ENCODE data around the gene ITGAL. TPM values are rescaled to one million over a fixed set of nuclear protein-coding genes. Genes with fewer than 3 reads are reported as not detected.
"Not testable (repeated sequence)": the region's sequence is repeated elsewhere in the genome, so short reads cannot be mapped to it uniquely, and the experiment has no call there.

Gene ITGAL
- polyA plus RNA-seq, 1 donor: 3.8 TPM

DNA sequence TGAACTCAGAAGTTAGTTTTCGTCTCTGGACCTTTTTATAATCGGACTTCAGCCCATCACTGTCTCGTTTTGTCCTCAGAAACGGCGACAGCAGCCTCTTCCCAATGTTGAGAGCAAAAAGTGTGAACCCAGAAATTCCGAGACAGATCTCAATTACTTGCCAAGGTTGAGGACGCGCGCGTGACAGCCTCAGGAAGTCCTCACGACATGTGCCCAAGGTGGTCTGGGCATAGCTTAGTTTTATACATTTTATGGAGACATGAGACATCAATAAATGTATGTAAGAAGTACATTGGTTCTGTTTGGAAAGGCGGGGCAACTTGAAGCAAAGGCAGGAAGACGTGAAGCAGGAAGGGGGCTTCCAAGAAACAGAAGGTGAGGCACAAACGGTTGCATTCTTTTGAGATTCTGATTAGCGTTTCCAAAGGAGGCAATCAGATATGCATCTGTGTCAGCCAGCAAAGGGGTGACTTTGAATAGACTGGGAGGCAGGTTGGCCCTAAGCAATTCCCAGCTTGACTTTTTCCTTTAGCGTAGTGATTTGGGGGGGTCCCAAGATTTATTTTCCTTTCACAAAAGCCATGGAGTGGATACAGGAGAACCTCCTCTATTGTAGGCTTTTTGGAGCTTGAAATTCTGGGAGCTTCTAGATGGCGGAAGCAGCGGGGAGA is 62.7 kb downstream of the ITGAL start:
- H3K9me3 ChIP-seq (ENCODE audit: control insufficient read depth, low read depth, low read length): peaks cover 4% of the 10 kb centered on the region
- no peak for DNase-seq
- WGBS (ENCODE audit: insufficient coverage, low lambda C conversion rate): 0% methylated on average over 1 of the region's 18 CpGs
- peaks cover 25% of the 10 kb centered on the region for H3K36me3 ChIP-seq (ENCODE audit: control insufficient read depth, insufficient read depth, low read length)
- H3K4me3 ChIP-seq (ENCODE audit: low read length): peak overlapping the region; percentile 79
- peaks cover 42% of the 10 kb centered on the region for H3K4me1 ChIP-seq (ENCODE audit: control insufficient read depth, insufficient read depth, low read length)
- H3K27ac ChIP-seq (ENCODE audit: low read length): peak overlapping the region; percentile 95
- H3K27me3 ChIP-seq (ENCODE audit: control insufficient read depth, insufficient read depth, low read length): no peaks in the 10 kb centered on the region

DNA sequence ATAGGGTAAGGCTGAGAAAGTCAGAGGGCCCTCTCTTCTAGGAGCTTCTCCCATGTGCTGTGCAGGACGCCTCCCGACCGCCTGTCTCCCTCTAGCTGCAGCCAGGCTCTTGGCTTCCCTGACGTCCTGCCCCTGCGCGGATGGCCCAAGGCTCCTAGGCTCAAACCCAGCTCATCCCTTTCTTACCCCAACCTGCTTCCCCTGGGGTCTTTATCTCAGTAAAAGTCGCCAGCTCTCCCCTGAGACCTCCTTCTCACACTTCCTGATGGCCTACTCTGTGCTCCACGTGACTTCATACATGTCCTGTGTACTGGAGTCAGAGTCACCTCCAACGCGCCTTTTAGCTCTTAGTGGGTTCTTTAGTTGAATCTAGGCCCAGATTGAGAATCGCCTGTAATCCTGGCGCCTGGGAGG is 63.2 kb downstream of the ITGAL start:
- 100% methylated on average over 1 of the region's 12 CpGs for WGBS (ENCODE audit: insufficient coverage, low lambda C conversion rate)
- H3K4me3 ChIP-seq (ENCODE audit: low read length): peak overlapping the region; percentile 79
- peak overlapping the region; percentile 95 for H3K27ac ChIP-seq (ENCODE audit: low read length)
- DNase-seq: peak; percentile 82 to 86
- peaks cover 22% of the 10 kb centered on the region for H3K36me3 ChIP-seq (ENCODE audit: control insufficient read depth, insufficient read depth, low read length)
- peaks cover 4% of the 10 kb centered on the region for H3K9me3 ChIP-seq (ENCODE audit: control insufficient read depth, low read depth, low read length)
- H3K4me1 ChIP-seq (ENCODE audit: control insufficient read depth, insufficient read depth, low read length): peaks cover 42% of the 10 kb centered on the region
- no peaks in the 10 kb centered on the region for H3K27me3 ChIP-seq (ENCODE audit: control insufficient read depth, insufficient read depth, low read length)

DNA sequence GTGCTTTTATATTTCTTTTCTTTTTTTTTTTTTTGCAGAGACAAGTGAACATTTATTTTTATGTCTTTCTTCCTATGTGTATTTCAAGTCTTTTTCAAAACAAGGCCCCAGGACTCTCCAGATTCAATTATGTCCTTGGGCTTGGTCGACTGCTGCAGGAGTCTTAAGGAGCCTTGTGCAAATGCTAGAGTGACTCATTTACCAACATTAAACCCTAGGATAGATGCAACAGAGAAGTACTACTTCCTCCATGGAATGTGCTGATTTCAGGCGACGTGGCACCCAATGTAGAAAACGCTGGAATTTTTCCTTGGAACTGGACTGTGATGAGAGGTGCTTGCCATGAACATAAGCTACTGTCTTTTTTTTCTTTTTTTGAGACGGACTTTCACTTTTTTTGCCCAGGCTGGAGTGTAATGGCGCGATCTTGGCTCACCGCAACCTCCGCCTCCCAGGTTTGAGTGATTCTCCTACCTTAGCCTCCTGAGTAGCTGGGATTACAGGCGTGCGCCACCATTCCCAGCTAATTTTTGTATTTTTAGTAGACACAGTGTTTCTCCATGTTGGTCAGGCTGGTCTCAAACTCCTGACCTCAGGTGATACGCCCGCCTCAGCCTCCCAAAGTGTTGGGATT is 64.0 kb downstream of the ITGAL start:
- DNase-seq; H3K4me3 ChIP-seq (ENCODE audit: low read length); H3K9me3 ChIP-seq (ENCODE audit: control insufficient read depth, low read depth, low read length); H3K27me3 ChIP-seq (ENCODE audit: control insufficient read depth, insufficient read depth, low read length): not testable (repeated sequence)
- 83% methylated on average over 1 of the region's 13 CpGs for WGBS (ENCODE audit: insufficient coverage, low lambda C conversion rate)
- H3K36me3 ChIP-seq (ENCODE audit: control insufficient read depth, insufficient read depth, low read length): peaks cover 14% of the 10 kb centered on the region
- H3K4me1 ChIP-seq (ENCODE audit: control insufficient read depth, insufficient read depth, low read length): peaks cover 41% of the 10 kb centered on the region
- H3K27ac ChIP-seq (ENCODE audit: low read length): peak overlapping the region; percentile 95

DNA sequence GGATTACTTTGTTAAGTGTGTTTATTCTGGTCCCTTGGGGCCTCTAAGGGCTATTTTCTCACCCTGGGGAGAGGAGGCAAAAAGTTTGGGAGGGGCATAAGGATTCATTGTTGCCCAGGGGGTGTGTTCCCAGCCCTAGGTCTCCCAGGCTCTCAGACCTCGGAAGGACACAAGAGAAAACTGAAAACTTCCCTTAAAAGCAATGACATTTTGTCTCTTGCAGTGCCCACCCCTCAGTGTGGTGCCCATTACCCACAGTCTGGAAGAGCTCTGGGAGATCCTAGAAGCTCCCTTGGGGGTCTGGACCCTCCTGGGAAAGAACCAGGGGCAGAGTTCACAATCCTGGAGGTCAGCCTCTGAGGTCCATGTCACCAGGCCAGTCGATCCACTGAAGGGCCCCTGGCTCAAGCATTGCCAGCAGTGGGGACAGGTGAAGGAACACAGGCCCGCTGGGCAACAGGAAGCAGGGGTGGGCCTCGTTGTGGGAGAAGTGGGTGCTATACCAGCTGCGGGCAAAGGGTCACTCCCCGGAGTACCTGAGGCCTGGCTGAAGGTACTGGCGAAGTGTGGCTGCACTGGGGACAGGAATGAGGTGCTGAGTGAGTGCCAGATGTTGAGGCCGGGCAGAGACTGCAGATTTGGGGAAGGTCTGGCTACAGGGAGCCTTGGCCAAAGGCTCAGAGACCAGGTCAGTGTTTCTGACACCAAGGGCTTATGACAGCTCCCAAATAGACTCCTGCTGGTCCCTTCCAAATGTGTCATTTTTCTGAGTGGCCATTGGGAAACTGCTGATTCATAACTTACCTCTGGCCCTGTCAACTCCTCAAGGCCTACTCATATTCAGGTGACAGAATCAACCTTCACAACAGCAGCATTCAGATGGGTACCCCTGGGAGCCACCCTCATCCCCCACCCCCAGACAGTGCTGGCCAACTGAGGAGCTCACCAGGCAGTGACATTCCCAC is 66.7 kb downstream of the ITGAL start:
- H3K9me3 ChIP-seq (ENCODE audit: control insufficient read depth, low read depth, low read length): no peaks in the 10 kb centered on the region
- peak overlapping the region; percentile 86 for H3K27ac ChIP-seq (ENCODE audit: low read length)
- H3K36me3 ChIP-seq (ENCODE audit: control insufficient read depth, insufficient read depth, low read length): no peaks in the 10 kb centered on the region
- no CpG with 5 or more reads among the region's 8 CpGs for WGBS (ENCODE audit: insufficient coverage, low lambda C conversion rate)
- H3K4me3 ChIP-seq (ENCODE audit: low read length): no peak overlapping the region
- H3K4me1 ChIP-seq (ENCODE audit: control insufficient read depth, insufficient read depth, low read length): peaks cover 54% of the 10 kb centered on the region
- H3K27me3 ChIP-seq (ENCODE audit: control insufficient read depth, insufficient read depth, low read length): no peaks in the 10 kb centered on the region
- peak in 1 of 2 donors; percentile 55 for DNase-seq

DNA sequence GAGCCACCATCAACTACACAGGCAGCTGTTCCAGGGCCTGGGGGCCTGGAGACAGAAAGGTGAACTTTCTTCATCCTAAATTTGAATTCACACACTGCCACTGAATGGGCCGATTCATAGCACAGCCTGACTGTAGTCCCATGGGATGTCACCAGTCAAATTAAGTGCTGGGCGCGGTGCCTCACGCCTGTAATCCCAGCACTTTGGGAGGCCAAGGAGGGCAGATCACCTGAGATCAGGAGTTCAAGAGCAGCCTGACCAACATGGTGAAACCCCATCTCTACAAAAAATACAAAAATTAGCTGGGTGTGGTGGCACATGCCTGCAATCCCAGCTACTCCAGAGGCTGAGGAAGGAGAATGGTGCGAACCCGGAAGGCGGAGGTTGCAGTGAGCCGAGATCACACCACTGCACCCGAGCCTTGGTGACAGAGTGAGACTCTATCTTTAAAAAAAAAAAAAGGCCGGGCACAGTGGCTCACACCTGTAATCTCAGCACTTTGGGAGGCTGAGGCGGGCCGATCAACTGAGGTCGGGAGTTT is 67.5 kb downstream of the ITGAL start:
- Histone ChIP-seq H3K27ac (ENCODE audit: low read length) (peak overlapping the region; percentile 86), H3K4me1 (ENCODE audit: control insufficient read depth, insufficient read depth, low read length) (peaks cover 62% of the 10 kb centered on the region)
- not testable (repeated sequence) for H3K36me3 ChIP-seq (ENCODE audit: control insufficient read depth, insufficient read depth, low read length); H3K27me3 ChIP-seq (ENCODE audit: control insufficient read depth, insufficient read depth, low read length); H3K9me3 ChIP-seq (ENCODE audit: control insufficient read depth, low read depth, low read length); DNase-seq; H3K4me3 ChIP-seq (ENCODE audit: low read length)
- WGBS (ENCODE audit: insufficient coverage, low lambda C conversion rate): no CpG with 5 or more reads among the region's 13 CpGs

DNA sequence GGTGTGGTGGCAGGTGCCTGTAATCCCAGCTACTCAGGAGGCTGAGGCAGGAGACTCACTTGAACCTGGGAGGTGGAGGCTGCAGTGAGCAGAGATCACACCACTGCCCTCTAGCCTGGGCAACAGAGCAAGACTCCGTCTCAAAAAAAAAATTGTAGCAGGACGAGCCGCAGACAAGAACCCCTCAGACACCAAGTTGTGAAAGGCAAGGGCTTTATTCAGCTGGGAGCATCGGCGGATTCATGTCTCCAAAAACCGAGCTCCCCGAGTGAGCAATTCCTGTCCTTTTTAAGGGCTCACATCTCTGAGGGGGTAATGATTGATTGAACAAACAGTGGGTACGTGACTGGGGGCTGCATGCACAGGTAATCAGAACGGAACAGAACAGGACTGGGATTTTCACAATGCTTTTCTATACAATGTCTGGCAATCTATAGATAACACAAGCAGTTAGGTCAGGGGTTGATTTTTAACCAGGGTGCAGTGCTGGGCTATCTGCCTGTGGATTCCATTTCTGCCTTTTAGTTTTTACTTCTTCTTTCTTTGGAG is 68.4 kb downstream of the ITGAL start:
- DNase-seq: peak; percentile 60 to 80
- WGBS (ENCODE audit: insufficient coverage, low lambda C conversion rate): no CpG with 5 or more reads among the region's 9 CpGs
- H3K4me3 ChIP-seq (ENCODE audit: low read length); H3K9me3 ChIP-seq (ENCODE audit: control insufficient read depth, low read depth, low read length); H3K27me3 ChIP-seq (ENCODE audit: control insufficient read depth, insufficient read depth, low read length); H3K36me3 ChIP-seq (ENCODE audit: control insufficient read depth, insufficient read depth, low read length): not testable (repeated sequence)
- Histone ChIP-seq H3K4me1 (ENCODE audit: control insufficient read depth, insufficient read depth, low read length) (peaks cover 57% of the 10 kb centered on the region), H3K27ac (ENCODE audit: low read length) (peak overlapping the region; percentile 86)

DNA sequence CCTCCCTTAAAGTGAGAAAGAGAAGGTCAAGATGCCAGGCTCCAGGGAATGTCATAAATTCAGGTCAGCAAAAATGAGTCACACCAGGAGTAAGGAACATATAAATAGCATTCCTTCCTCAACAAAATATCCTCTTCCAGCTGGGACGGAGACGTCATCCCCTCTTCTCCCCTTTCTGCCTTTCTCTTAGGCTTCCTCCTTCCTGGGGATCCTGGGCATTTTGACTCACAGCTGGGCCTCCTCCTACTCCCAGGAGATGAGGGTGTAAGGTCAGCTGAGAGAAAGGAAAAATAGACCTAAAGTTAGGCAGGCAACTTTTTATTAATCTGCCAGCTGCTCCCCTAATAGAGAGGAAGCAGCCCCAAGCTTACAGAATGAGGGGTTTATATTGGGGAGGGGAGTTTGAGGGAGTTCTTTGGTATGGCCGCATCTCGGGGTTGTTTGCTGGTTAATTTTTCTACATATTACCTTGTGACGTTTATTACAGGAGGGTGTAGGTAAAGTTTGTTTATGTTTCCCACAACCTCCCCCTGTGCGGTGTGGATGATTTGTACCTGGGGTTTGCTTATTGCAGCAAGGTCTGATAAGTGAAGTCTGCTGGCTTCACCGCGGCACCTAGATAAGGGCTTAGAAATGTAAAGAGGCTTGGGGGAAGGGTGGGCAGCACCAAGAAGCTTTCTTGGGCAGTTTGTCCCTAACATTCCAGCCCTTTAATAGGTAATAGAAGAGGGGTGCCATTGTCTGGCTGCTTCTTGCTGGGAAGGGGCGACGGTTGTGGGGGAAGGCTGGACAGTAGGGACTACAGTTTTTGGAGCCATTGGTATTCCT is 69.2 kb downstream of the ITGAL start:
- H3K27ac ChIP-seq (ENCODE audit: low read length): peak overlapping the region; percentile 86
- DNase-seq: peak; percentile 80 to 91
- WGBS (ENCODE audit: insufficient coverage, low lambda C conversion rate): no CpG with 5 or more reads among the region's 10 CpGs
- no peaks in the 10 kb centered on the region for H3K36me3 ChIP-seq (ENCODE audit: control insufficient read depth, insufficient read depth, low read length)
- H3K9me3 ChIP-seq (ENCODE audit: control insufficient read depth, low read depth, low read length): no peaks in the 10 kb centered on the region
- peak overlapping the region; percentile 28 for H3K4me3 ChIP-seq (ENCODE audit: low read length)
- no peaks in the 10 kb centered on the region for H3K27me3 ChIP-seq (ENCODE audit: control insufficient read depth, insufficient read depth, low read length)
- H3K4me1 ChIP-seq (ENCODE audit: control insufficient read depth, insufficient read depth, low read length): peaks cover 57% of the 10 kb centered on the region

DNA sequence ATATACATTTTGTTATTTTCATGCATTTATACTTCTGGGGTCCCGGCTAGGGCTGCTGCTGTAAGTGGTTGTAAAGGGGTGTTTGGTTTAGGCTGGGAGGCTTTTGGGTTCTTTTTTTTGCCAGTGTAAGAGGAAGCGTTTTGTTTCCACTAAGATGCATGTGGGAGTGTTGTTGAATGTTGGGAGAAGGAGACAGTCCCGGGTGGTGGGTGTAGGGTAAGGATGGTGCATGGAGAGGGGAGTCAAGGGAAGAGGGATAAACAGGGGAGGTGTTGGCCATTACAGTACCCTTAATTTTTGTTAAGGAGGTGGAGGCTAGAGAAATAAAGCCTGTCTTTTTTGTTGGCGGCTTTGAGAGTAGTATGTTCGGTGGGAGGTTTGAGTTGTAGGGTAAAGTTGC is 70.5 kb downstream of the ITGAL start:
- peaks cover 5% of the 10 kb centered on the region for H3K9me3 ChIP-seq (ENCODE audit: control insufficient read depth, low read depth, low read length)
- no peaks in the 10 kb centered on the region for H3K27me3 ChIP-seq (ENCODE audit: control insufficient read depth, insufficient read depth, low read length)
- no peaks in the 10 kb centered on the region for H3K36me3 ChIP-seq (ENCODE audit: control insufficient read depth, insufficient read depth, low read length)
- WGBS (ENCODE audit: insufficient coverage, low lambda C conversion rate): 80% methylated on average over 1 of the region's 5 CpGs
- peak overlapping the region; percentile 86 for H3K27ac ChIP-seq (ENCODE audit: low read length)
- peak overlapping the region; percentile 23 for H3K4me3 ChIP-seq (ENCODE audit: low read length)
- H3K4me1 ChIP-seq (ENCODE audit: control insufficient read depth, insufficient read depth, low read length): peaks cover 62% of the 10 kb centered on the region
- DNase-seq: no peak

DNA sequence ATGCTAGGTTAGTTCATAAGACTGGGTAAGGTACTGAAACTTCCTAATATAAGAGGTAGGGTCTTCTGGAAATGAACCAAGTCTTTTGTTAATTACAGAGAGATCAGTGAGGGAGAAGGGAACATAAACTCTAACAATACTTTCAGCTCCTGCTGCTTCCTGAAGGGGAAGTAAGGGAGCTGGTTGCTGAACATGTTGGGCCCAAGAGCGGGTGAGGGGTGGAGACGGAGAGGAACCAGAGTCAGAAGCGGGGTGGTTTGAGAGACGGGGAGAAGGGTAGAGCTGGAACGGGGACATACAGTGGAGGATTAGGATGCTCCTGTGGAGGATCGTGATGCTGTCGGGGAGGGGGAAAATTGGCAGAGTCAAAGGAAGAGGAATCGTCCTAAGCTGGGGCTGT is 73.6 kb downstream of the ITGAL start:
- Histone ChIP-seq H3K27me3 (ENCODE audit: control insufficient read depth, insufficient read depth, low read length) (no peaks in the 10 kb centered on the region), H3K27ac (ENCODE audit: low read length) (no peak overlapping the region), H3K9me3 (ENCODE audit: control insufficient read depth, low read depth, low read length) (peaks cover 5% of the 10 kb centered on the region), H3K4me3 (ENCODE audit: low read length) (no peak overlapping the region), H3K36me3 (ENCODE audit: control insufficient read depth, insufficient read depth, low read length) (no peaks in the 10 kb centered on the region), H3K4me1 (ENCODE audit: control insufficient read depth, insufficient read depth, low read length) (peaks cover 53% of the 10 kb centered on the region)
- no peak for DNase-seq
- 87% methylated on average over 8 of the region's 8 CpGs for WGBS (ENCODE audit: insufficient coverage, low lambda C conversion rate)

Data from large intestine (tissue), 3 donors.